HG03108 (cell line): Measurements from ENCODE around the gene S100A14.
A peak's percentile ranks its signal among the peaks of the same experiment; 100 is the strongest.

Experiments used
- ATAC-seq: cut with Tn5 transposase; IDR thresholded peaks from one replicate; pipeline ENCODE4 v1.9.1; 2021; ENCODE audit warnings: moderate library complexity; ENCODE audit not compliant: unreplicated experiment

The S100A14 gene

GRCh38 chr1:153616144-153616916, at the start of gene S100A14:
TSS of gene S100A14 (minus strand) at chr1:153616325. CDS start at chr1:153615858, 467 bp downstream.
- no peak for ATAC-seq

- ATAC-seq: no peak
Observed at GRCh38 chr1:153663211-153663610, 47.1 kb upstream of the S100A14 start.

GRCh38 chr1:153662269-153662668, 46.1 kb upstream of the S100A14 start:
- no peak for ATAC-seq

GRCh38 chr1:153661111-153661708, 45.1 kb upstream of the S100A14 start:
- no peak for ATAC-seq

GRCh38 chr1:153659656-153660055, 43.5 kb upstream of the S100A14 start:
- no peak for ATAC-seq

- no peak for ATAC-seq
Observed at GRCh38 chr1:153659175-153659534, 43.0 kb upstream of the S100A14 start.

GRCh38 chr1:153658400-153659174, 42.5 kb upstream of the S100A14 start, which contains the start of gene SNAPIN:
TSS of gene SNAPIN (plus strand) at chr1:153658703. CDS start at chr1:153658744, 41 bp downstream.
- peak; percentile 77 for ATAC-seq

GRCh38 chr1:153655333-153655732, 39.2 kb upstream of the S100A14 start:
- no peak for ATAC-seq

GRCh38 chr1:153652805-153653500, 36.8 kb upstream of the S100A14 start:
- ATAC-seq: no peak

- no peak for ATAC-seq
Observed at GRCh38 chr1:153651771-153652170, 35.6 kb upstream of the S100A14 start.

- no peak for ATAC-seq
Observed at GRCh38 chr1:153649863-153650235, 33.7 kb upstream of the S100A14 start.

GRCh38 chr1:153649137-153649862, 33.2 kb upstream of the S100A14 start:
- no peak for ATAC-seq

GRCh38 chr1:153648000-153648643, 32.0 kb upstream of the S100A14 start:
- ATAC-seq: no peak

- ATAC-seq: no peak
Observed at GRCh38 chr1:153647346-153647714, 31.2 kb upstream of the S100A14 start.

- no peak for ATAC-seq
Observed at GRCh38 chr1:153646672-153647345, 30.7 kb upstream of the S100A14 start.

GRCh38 chr1:153643816-153644215, 27.7 kb upstream of the S100A14 start:
- no peak for ATAC-seq

GRCh38 chr1:153643100-153643499, 27.0 kb upstream of the S100A14 start:
- no peak for ATAC-seq

GRCh38 chr1:153642161-153642560, 26.0 kb upstream of the S100A14 start:
- ATAC-seq: no peak

GRCh38 chr1:153640861-153641260, 24.7 kb upstream of the S100A14 start:
- no peak for ATAC-seq
